Caco-2 (cell line): ENCODE measurements around the gene PARVA. TPM values are rescaled to one million over a fixed set of nuclear protein-coding genes. Genes with fewer than 3 reads are reported as not detected.

Experiments
- BruUV-seq: library from RNA; stranded (reverse); fragments of 400-500 nt; replicated peaks from 2 replicates; lab custom pipeline; 2021; lab: Mats Ljungman, UMichigan
- CTCF ChIA-PET: fragments of 300-600 bp; sonication (Branson Sonifier 250); formaldehyde crosslinking; loops from one replicate; lab custom pipeline; 2022; ENCODE audit warnings: antibody characterized with exemption; lab: Charles Lee
- POLR2A ChIA-PET: fragments of 300-600 bp; sonication (Branson Sonifier 250); formaldehyde crosslinking; loops from one replicate; lab custom pipeline; 2022; ENCODE audit warnings: antibody characterized with exemption; lab: Charles Lee
- DNase-seq, 2 experiments: peaks; one replicate each; pipeline versions ENCODE4 v3.0.0 to v3.0.0-alpha.2; 2020 to 2022
- H3K27me3 ChIP-seq: replicated peaks from 2 replicates; pipeline ENCODE4 v1.6.0; 2011; ENCODE audit warnings: low read length; ENCODE audit not compliant: control insufficient read depth, insufficient read depth
- H3K36me3 ChIP-seq: 2 replicates; pipeline ENCODE4 v1.5.1; 2011; ENCODE audit warnings: low read length; ENCODE audit not compliant: control insufficient read depth, insufficient read depth
- H3K4me1 ChIP-seq: fragments of 250-450 bp; sonication (Bioruptor Pico); 2 replicates; pipeline ENCODE4 v1.5.1; 2020; ENCODE audit warnings: mild to moderate bottlenecking
- H3K4me3 ChIP-seq: 2 replicates; pipeline ENCODE4 v1.5.1; 2011; ENCODE audit warnings: low read depth, mild to moderate bottlenecking, control low read depth, low read length
- H3K9me3 ChIP-seq: fragments of 250-450 bp; sonication (Bioruptor Pico); 2 replicates; pipeline ENCODE4 v1.5.1; 2020; ENCODE audit warnings: mild to moderate bottlenecking, moderate library complexity
- H3K27ac Mint-ChIP-seq: one replicate; pipeline ENCODE4 v1.8.0; 2022; ENCODE audit warnings: mixed read lengths; ENCODE audit not compliant: unreplicated experiment
- H3K27me3 Mint-ChIP-seq: one replicate; pipeline ENCODE4 v1.8.0; 2022; ENCODE audit warnings: mixed read lengths; ENCODE audit not compliant: insufficient read depth, unreplicated experiment
- H3K36me3 Mint-ChIP-seq: one replicate; pipeline ENCODE4 v1.8.0; 2022; ENCODE audit warnings: mild to moderate bottlenecking, mixed read lengths; ENCODE audit not compliant: insufficient read depth, unreplicated experiment
- H3K4me1 Mint-ChIP-seq: one replicate; pipeline ENCODE4 v1.8.0; 2022; ENCODE audit warnings: low read depth, mixed read lengths; ENCODE audit not compliant: unreplicated experiment
- H3K4me3 Mint-ChIP-seq: one replicate; pipeline ENCODE4 v1.8.0; 2022; ENCODE audit warnings: mild to moderate bottlenecking, moderate library complexity, mixed read lengths; ENCODE audit not compliant: unreplicated experiment
- H3K9me3 Mint-ChIP-seq: one replicate; pipeline ENCODE4 v1.8.0; 2022; ENCODE audit warnings: mixed read lengths; ENCODE audit not compliant: unreplicated experiment
- CTCF ChIP-seq, 2 experiments: fragments of 200-600 bp in 1 of 2; IDR thresholded peaks; 1 replicate in 1 of 2; 2 replicates in 1 of 2; pipeline versions ENCODE4 v1.5.1 to v1.8.0; 2011 to 2022; ENCODE audit warnings: antibody characterized with exemption in 1 of 2, control low read depth in 1 of 2, inconsistent platforms in 1 of 2, low read depth in 1 of 2, low read length in 1 of 2, mild to moderate bottlenecking in 1 of 2, moderate library complexity in 1 of 2; ENCODE audit not compliant: insufficient read depth in 1 of 2, severe bottlenecking in 1 of 2, unreplicated experiment in 1 of 2
- intact Hi-C: fragments of 100-400 bp; cut with micrococcal nuclease; formaldehyde crosslinking; loops from one replicate; pipeline ENCODE4 v1.10.0; 2022; ENCODE audit not compliant: unreplicated experiment
- total RNA-seq: library from RNA; stranded (reverse); gene quantifications from 2 replicates; pipeline ENCODE4 v1.2.3, GENCODE V29; 2022

PARVA gene
- total RNA-seq, 1 experiment from 2014 or later: 45.3 TPM

GRCh38 chr11:12430351-12430750, 53.0 kb downstream of the PARVA start:
- H3K27me3 Mint-ChIP-seq: no peaks in the 10 kb centered on the region
- BruUV-seq: no TSS peak
- POLR2A ChIA-PET: no interaction called here
- H3K4me1 ChIP-seq: peaks cover 6% of the 10 kb centered on the region; the same call in 1 of the 2 replicates
- H3K36me3 ChIP-seq: no peaks in the 10 kb centered on the region
- DNase-seq: no peak
- no peaks in the 10 kb centered on the region for H3K27me3 ChIP-seq
- no peaks in the 10 kb centered on the region for H3K36me3 Mint-ChIP-seq
- H3K4me3 ChIP-seq: no peak overlapping the region
- H3K4me1 Mint-ChIP-seq: peaks cover 8% of the 10 kb centered on the region
- CTCF ChIA-PET: no interaction called here
- no peaks in the 10 kb centered on the region for H3K9me3 ChIP-seq
- no peaks in the 10 kb centered on the region for H3K9me3 Mint-ChIP-seq
- intact Hi-C loops: no loop called here
- no peak overlapping the region for H3K4me3 Mint-ChIP-seq
- no peak overlapping the region for H3K27ac Mint-ChIP-seq
- no peak for TF ChIP-seq CTCF (IDR thresholded peaks at IDR 0.05; ENCODE audit: insufficient read depth in 1 of 2, low read depth in 1 of 2, low read length in 1 of 2, severe bottlenecking in 1 of 2, unreplicated experiment in 1 of 2)

- H3K4me3 Mint-ChIP-seq: no peak overlapping the region
- no peaks in the 10 kb centered on the region for H3K27me3 ChIP-seq
- no peaks in the 10 kb centered on the region for H3K36me3 ChIP-seq
- H3K27me3 Mint-ChIP-seq: no peaks in the 10 kb centered on the region
- intact Hi-C loops: no loop called here
- no peak overlapping the region for H3K4me3 ChIP-seq
- no peak for TF ChIP-seq CTCF (IDR thresholded peaks at IDR 0.05; ENCODE audit: insufficient read depth in 1 of 2, low read depth in 1 of 2, low read length in 1 of 2, severe bottlenecking in 1 of 2, unreplicated experiment in 1 of 2)
- no peaks in the 10 kb centered on the region for H3K9me3 ChIP-seq
- H3K36me3 Mint-ChIP-seq: no peaks in the 10 kb centered on the region
- DNase-seq: no peak
- POLR2A ChIA-PET: no interaction called here
- peaks cover 8% of the 10 kb centered on the region for H3K4me1 Mint-ChIP-seq
- peaks cover 6% of the 10 kb centered on the region; the same call in 1 of the 2 replicates for H3K4me1 ChIP-seq
- H3K9me3 Mint-ChIP-seq: no peaks in the 10 kb centered on the region
- CTCF ChIA-PET: no interaction called here
- no TSS peak for BruUV-seq
- H3K27ac Mint-ChIP-seq: no peak overlapping the region
These were observed 53.7 kb downstream of the PARVA start for GRCh38 chr11:12430954-12431595.

- Mint-ChIP-seq H3K9me3 (no peaks in the 10 kb centered on the region), H3K27ac (no peak overlapping the region), H3K4me1 (peaks cover 8% of the 10 kb centered on the region), H3K4me3 (no peak overlapping the region), H3K36me3 (no peaks in the 10 kb centered on the region), H3K27me3 (no peaks in the 10 kb centered on the region)
- no peak for DNase-seq
- Histone ChIP-seq H3K9me3 (no peaks in the 10 kb centered on the region), H3K27me3 (no peaks in the 10 kb centered on the region), H3K4me1 (peaks cover 6% of the 10 kb centered on the region; the same call in 1 of the 2 replicates), H3K36me3 (no peaks in the 10 kb centered on the region), H3K4me3 (no peak overlapping the region)
- no peak for TF ChIP-seq CTCF (IDR thresholded peaks at IDR 0.05; ENCODE audit: insufficient read depth in 1 of 2, low read depth in 1 of 2, low read length in 1 of 2, severe bottlenecking in 1 of 2, unreplicated experiment in 1 of 2)
- ChIA-PET POLR2A (no interaction called here), CTCF (no interaction called here)
- intact Hi-C loops: no loop called here
- no TSS peak for BruUV-seq
These were observed 55.1 kb downstream of the PARVA start for GRCh38 chr11:12432507-12432906.
